ENCODE measurements around the gene GSTA5.
"Not testable (repeated sequence)": the region's sequence is repeated elsewhere in the genome, so short reads cannot be mapped to it uniquely, and the experiment has no call there.

The GSTA5 gene

GRCh38 chr6:52840763-52841585, at the start of gene GSTA5:
TSS of gene GSTA5 (minus strand) at chr6:52840813.
- no peak for DNase-seq

GRCh38 chr6:52890018-52890417, 49.4 kb upstream of the GSTA5 start:
- no peak for DNase-seq

- DNase-seq, result no peak
Measured at GRCh38 chr6:52887910-52888524, 47.4 kb upstream of the GSTA5 start.

- peak; percentile 55 to 59 for DNase-seq
Measured at GRCh38 chr6:52881996-52882841, 41.6 kb upstream of the GSTA5 start.

GRCh38 chr6:52881662-52881995, 41.0 kb upstream of the GSTA5 start:
- no peak for DNase-seq

- no peak for DNase-seq
Measured at GRCh38 chr6:52877786-52878185, 37.2 kb upstream of the GSTA5 start.

- no peak for DNase-seq
Measured at GRCh38 chr6:52877168-52877567, 36.6 kb upstream of the GSTA5 start.

GRCh38 chr6:52876056-52876787, 35.6 kb upstream of the GSTA5 start:
- DNase-seq, result no peak

GRCh38 chr6:52872031-52872430, 31.4 kb upstream of the GSTA5 start:
- DNase-seq, result no peak

GRCh38 chr6:52871621-52872020, 31.0 kb upstream of the GSTA5 start:
- no peak for DNase-seq

GRCh38 chr6:52870335-52871091, 29.9 kb upstream of the GSTA5 start:
- DNase-seq, result not testable (repeated sequence)

GRCh38 chr6:52868899-52869298, 28.3 kb upstream of the GSTA5 start:
- DNase-seq, result not testable (repeated sequence)

- no peak for DNase-seq
Measured at GRCh38 chr6:52868240-52868639, 27.6 kb upstream of the GSTA5 start.

- DNase-seq, result not testable (repeated sequence)
Measured at GRCh38 chr6:52861151-52861550, 20.5 kb upstream of the GSTA5 start.

- DNase-seq, result no peak
Measured at GRCh38 chr6:52858416-52858815, 17.8 kb upstream of the GSTA5 start.

GRCh38 chr6:52856137-52856536, 15.5 kb upstream of the GSTA5 start:
- not testable (repeated sequence) for DNase-seq

GRCh38 chr6:52849137-52849536, 8.5 kb upstream of the GSTA5 start:
- no peak for DNase-seq

- DNase-seq, result no peak
Measured at GRCh38 chr6:52846002-52846401, 5.4 kb upstream of the GSTA5 start.

GRCh38 chr6:52843605-52844004, 3.0 kb upstream of the GSTA5 start:
- no peak for DNase-seq

- peak; percentile 23 to 40 for DNase-seq
Measured at GRCh38 chr6:52839124-52840055, 1.2 kb downstream of the GSTA5 start.

- no peak for DNase-seq
Measured at GRCh38 chr6:52834481-52834880, 6.1 kb downstream of the GSTA5 start.

All from activated CD4-positive, alpha-beta T cell treated with anti-CD3 and anti-CD28 coated beads, Interleukin-2, amount 50 U/mL, for 4 hours (primary cell).